ENCODE measurements around the gene HMX3.

The HMX3 gene

DNA sequence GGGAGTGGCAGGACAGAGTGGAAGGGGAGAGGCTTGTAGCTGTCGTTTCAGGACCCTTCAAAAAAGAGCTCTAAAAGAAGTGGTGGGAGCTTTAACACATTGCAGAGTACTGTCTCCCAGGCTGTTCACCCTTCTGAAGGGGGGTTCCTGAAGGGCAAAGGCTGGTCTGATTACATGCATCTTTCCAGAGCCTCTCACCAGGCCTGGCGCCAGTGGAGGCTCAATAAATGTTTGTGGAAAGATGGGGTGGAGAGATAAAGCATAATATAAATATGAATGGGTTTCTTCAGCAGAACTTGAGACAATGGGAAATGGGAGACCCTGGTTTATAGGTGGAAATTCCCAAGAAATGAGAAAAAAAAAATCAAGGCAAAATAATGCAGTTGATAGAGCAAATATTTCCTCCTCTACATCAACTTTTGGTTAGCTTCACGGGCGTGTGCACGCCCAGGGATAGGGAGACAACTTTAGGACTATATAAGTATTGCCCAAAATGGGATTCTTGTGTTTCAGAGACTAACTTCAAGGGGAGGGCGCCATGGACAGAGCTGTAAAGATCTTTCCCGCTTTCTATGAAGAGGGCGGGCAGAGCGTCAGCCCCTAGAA lies 17.8 kb downstream of the HMX3 start:
- Histone ChIP-seq H3K27ac (no peak overlapping the region), H3K4me3 (no peak overlapping the region)
- DNase-seq (ENCODE audit: low spot score) = no peak
- TF ChIP-seq, protein P1, sequence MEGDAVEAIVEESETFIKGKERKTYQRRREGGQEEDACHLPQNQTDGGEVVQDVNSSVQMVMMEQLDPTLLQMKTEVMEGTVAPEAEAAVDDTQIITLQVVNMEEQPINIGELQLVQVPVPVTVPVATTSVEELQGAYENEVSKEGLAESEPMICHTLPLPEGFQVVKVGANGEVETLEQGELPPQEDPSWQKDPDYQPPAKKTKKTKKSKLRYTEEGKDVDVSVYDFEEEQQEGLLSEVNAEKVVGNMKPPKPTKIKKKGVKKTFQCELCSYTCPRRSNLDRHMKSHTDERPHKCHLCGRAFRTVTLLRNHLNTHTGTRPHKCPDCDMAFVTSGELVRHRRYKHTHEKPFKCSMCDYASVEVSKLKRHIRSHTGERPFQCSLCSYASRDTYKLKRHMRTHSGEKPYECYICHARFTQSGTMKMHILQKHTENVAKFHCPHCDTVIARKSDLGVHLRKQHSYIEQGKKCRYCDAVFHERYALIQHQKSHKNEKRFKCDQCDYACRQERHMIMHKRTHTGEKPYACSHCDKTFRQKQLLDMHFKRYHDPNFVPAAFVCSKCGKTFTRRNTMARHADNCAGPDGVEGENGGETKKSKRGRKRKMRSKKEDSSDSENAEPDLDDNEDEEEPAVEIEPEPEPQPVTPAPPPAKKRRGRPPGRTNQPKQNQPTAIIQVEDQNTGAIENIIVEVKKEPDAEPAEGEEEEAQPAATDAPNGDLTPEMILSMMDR (IDR thresholded peaks at IDR 0.05) = no peak

DNA sequence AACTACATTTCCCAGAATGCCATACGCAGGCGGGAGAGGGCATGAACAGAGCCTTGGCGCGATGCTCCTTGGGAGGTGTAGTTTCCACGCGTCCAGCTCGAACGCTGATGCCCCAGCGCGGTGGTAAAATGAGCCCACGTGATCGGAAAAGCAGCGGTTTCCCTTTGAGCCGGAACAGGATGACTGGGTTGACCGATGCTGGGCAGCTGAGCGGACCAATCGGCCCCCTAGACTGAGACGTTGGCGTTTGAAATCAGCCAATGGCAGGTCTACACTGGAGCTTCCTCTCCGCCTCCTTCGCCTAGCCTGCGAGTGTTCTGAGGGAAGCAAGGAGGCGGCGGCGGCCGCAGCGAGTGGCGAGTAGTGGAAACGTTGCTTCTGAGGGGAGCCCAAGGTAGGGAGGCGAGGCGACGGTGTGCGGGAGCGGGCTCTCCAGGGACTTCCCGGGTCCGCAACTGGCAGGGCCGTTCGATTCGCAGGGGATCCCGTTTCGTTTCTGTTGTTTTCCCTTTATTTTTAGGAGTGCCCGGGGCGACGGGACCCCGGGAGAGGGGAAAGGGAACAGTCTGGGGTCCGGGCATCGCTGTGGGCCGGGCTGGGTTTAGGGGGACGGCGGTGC lies 18.4 kb downstream of the HMX3 start, which contains the start of gene BUB3:
Gene BUB3 (plus strand): TSS at position 311 of the 619 bp plus-strand sequence. CDS start 516 bp downstream, outside the sequence.
- H3K27ac ChIP-seq = peak within 1 kb of the TSS; percentile 73 to 93

DNA sequence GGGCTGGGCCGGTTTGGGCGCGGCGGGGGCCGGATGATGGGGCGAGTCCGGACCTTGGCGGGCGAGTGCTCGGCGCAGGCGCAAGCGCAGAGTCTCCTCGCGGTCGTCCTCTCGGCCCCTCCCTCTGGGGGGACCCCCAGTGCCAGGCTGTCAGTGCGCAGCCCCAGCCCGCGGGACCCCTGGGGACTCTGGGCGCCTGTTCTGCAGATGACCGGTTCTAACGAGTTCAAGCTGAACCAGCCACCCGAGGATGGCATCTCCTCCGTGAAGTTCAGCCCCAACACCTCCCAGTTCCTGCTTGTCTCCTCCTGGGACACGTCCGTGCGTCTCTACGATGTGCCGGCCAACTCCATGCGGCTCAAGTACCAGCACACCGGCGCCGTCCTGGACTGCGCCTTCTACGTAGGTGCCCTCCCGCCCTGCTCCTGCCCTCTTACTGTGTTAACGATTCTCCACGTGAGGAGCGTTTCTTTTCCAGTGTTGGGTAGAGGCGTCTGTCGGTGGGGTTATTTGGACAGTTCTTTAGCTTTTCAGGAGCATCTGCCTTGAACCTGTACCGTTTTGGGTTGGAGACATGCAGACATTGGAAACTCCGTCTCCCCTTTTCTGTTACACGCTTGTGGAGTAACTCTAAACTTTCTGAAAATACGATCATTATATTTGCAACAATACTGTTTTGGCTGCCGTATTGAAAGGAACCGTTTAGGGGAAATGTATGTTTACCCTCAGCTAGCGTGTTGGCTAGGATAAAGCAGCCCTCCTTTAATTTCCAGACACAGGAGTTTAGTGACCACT lies 19.1 kb downstream of the HMX3 start:
- TF ChIP-seq, protein P1 (IDR thresholded peaks at IDR 0.05) = no peak
- peak overlapping the region; percentile 73 to 93 for H3K27ac ChIP-seq
- DNase-seq (ENCODE audit: low spot score) = peak; percentile 78
- peak overlapping the region; percentile 95 for H3K4me3 ChIP-seq

More for the DNA sequence above, 18.4 kb downstream of the HMX3 start, which contains the start of gene BUB3:
- TF ChIP-seq, protein P1 (IDR thresholded peaks at IDR 0.05) = no peak
- peak within 1 kb of the TSS; percentile 95 for H3K4me3 ChIP-seq
- DNase-seq (ENCODE audit: low spot score) = peak; percentile 99

DNA sequence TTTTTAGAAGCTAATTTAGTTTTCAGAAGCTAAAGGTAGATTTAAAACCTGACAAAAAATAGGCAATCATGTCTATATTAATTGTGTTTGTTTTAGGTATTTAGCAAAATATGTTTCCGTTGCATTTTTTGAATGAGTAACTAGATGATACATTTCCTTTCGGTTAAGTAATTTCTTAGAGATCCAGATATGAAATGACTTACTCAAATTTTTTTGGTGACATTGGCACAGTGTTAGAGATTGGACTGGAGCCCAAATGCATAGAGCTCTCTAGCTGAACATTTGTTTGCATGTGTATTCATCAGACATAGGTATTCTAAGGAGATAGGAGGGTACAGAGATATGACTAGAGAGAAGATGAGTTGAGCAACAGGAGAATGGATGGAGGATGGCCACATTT lies 20.3 kb downstream of the HMX3 start:
- H3K4me3 ChIP-seq = no peak overlapping the region
- no peak for DNase-seq (ENCODE audit: low spot score)
- TF ChIP-seq, protein P1 (IDR thresholded peaks at IDR 0.05) = no peak
- no peak overlapping the region for H3K27ac ChIP-seq

DNA sequence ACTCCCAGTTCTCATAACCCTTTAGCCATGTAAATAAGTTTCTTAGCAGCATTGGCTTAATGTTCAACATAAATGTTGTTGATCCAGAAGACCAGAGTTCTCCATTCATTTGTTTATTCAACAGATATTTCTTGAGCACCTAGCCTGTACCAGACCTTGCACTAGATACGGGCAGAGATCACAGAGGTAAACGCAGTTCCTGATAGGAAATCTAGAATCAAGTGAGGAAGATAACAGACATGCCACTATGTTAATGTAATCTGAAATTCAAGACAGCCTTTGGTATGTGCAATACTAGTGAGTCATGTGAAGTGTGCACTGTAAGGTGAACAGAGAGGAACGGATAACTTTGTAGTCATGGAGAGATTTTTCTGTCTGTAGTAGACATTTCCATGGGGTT lies 21.4 kb downstream of the HMX3 start:
- H3K4me3 ChIP-seq = no peak overlapping the region
- TF ChIP-seq, protein P1 (IDR thresholded peaks at IDR 0.05) = no peak
- no peak for DNase-seq (ENCODE audit: low spot score)
- no peak overlapping the region for H3K27ac ChIP-seq

DNA sequence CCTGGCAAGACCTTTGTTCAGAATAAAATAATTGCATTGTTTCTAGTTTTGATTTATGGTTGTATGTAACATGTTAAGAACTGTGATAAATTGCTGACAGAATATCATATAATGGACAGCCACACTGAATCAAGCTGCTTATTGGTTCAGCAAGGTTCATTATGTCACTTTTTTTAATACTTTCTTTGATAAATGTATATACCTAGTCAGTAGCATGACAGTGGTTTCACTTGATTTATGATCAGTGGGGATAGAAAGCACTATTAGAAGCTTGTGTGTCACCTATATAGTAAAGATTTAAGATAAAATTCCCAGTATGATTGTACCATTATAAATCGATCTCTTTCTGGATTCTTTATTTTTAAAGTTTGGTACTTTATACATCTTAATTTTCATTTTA lies 22.9 kb downstream of the HMX3 start:
- TF ChIP-seq, protein P1 (IDR thresholded peaks at IDR 0.05) = no peak
- no peak overlapping the region for H3K4me3 ChIP-seq

More for the DNA sequence above, 22.9 kb downstream of the HMX3 start:
- no peak overlapping the region for H3K27ac ChIP-seq
- DNase-seq (ENCODE audit: low spot score) = no peak
